ENCODE measurements around the gene SCN5A. TPM values are rescaled to one million over a fixed set of nuclear protein-coding genes. Genes with fewer than 3 reads are reported as not detected.

SCN5A gene
- total RNA-seq, 1 experiment from 2014 or later = 4.7 TPM

DNA sequence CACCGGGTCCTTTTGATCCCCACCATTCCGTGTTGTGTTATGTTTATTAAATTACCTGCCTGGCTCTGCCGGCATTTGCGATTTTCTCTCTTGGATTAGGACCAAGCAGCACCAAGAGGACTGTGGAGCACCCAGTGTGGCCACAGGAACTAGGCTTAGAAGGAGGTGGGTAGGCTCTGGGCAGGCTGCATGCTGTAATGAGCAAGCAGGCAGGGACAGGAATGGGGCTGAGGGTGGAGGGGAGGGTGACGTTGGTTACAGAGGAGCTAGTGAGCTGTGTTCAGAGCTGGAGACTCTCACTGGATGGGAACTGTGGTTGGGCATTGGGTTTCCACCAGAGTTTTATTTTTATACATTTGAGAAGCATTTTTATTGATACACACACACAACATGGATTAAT, 7.9 kb upstream of the SCN5A start:
- Histone ChIP-seq H3K36me3 (ENCODE audit: low read depth) (no peaks in the 10 kb centered on the region), H3K4me3 (no peak overlapping the region), H3K27ac (no peak overlapping the region), H4K20me1 (ENCODE audit: insufficient read depth) (no peaks in the 10 kb centered on the region), H3K79me2 (ENCODE audit: low read depth) (no peaks in the 10 kb centered on the region), H3K9me3 (ENCODE audit: insufficient read depth, low read depth) (no peaks in the 10 kb centered on the region), H3K4me2 (no peak overlapping the region), H3F3A (ENCODE audit: insufficient read depth, low read depth) (no peaks in the 10 kb centered on the region), H3K27me3 (ENCODE audit: insufficient read depth, low read depth) (peaks cover 32% of the 10 kb centered on the region), H2AFZ (no peak overlapping the region), H3K9me2 (ENCODE audit: insufficient read depth) (no peaks in the 10 kb centered on the region), H3K4me1 (replicated peaks; ENCODE audit: insufficient read depth) (no peaks in the 10 kb centered on the region)
- TF ChIP-seq EZH2 (IDR thresholded peaks at IDR 0.05; ENCODE audit: low read depth) = no peak
- TF ChIP-seq, protein P1, sequence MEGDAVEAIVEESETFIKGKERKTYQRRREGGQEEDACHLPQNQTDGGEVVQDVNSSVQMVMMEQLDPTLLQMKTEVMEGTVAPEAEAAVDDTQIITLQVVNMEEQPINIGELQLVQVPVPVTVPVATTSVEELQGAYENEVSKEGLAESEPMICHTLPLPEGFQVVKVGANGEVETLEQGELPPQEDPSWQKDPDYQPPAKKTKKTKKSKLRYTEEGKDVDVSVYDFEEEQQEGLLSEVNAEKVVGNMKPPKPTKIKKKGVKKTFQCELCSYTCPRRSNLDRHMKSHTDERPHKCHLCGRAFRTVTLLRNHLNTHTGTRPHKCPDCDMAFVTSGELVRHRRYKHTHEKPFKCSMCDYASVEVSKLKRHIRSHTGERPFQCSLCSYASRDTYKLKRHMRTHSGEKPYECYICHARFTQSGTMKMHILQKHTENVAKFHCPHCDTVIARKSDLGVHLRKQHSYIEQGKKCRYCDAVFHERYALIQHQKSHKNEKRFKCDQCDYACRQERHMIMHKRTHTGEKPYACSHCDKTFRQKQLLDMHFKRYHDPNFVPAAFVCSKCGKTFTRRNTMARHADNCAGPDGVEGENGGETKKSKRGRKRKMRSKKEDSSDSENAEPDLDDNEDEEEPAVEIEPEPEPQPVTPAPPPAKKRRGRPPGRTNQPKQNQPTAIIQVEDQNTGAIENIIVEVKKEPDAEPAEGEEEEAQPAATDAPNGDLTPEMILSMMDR (conservative IDR thresholded peaks at IDR 0.05) = no peak
- no peak for DNase-seq
- BruUV-seq (replicated peaks) = no TSS peak
- intact Hi-C loops (cut with micrococcal nuclease; ENCODE audit: unreplicated experiment) = loop anchor here (5.0 to 10.0 kb wide), 2 partner anchors 627 to 655 kb away; partner anchors contain the start of gene CX3CR1
- POLR2A ChIA-PET (ENCODE audit: unreplicated experiment) = no interaction called here
- CTCF ChIA-PET = no interaction called here

DNA sequence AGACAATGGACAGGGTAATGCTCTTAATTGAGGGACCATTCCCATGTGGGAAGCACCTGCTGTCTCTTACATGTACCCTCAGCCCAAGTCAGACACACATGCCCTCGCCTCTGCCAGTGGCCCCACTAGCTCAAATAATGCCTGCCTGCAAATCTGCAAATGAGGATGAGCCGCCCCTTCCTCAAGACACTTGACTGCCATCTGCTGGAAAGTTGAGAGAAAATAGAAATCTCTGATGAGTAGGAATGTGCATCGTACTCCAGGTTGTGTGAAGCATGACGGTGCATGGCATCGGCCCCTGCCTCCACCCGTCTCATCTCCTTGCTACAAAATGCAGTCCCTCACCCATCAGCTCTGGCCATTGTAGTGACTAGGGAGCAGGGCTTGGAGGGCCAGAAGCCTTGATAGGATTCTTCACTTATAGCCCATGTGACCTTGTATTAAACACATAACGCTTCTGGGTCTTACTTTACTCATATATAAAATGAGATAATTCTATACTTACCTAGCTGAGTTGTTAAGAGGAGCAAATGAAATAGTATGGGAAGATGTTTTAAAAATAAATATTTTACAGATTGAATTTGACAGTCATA, 6.3 kb upstream of the SCN5A start:
- Histone ChIP-seq H3K36me3 (ENCODE audit: low read depth) (no peaks in the 10 kb centered on the region), H4K20me1 (ENCODE audit: insufficient read depth) (no peaks in the 10 kb centered on the region), H3F3A (ENCODE audit: insufficient read depth, low read depth) (no peaks in the 10 kb centered on the region), H3K9me2 (ENCODE audit: insufficient read depth) (no peaks in the 10 kb centered on the region), H3K27me3 (ENCODE audit: insufficient read depth, low read depth) (peaks cover 32% of the 10 kb centered on the region), H3K4me3 (no peak overlapping the region), H3K4me1 (replicated peaks; ENCODE audit: insufficient read depth) (no peaks in the 10 kb centered on the region), H3K9me3 (ENCODE audit: insufficient read depth, low read depth) (no peaks in the 10 kb centered on the region), H2AFZ (no peak overlapping the region), H3K27ac (no peak overlapping the region), H3K79me2 (ENCODE audit: low read depth) (no peaks in the 10 kb centered on the region), H3K4me2 (no peak overlapping the region)
- ChIA-PET CTCF (interaction anchor here (0.6 to 0.8 kb wide), 3 partner anchors 11 to 159 kb away, joined by 3 to 12 read pairs (median 6); no protein-coding TSS in a partner anchor), POLR2A (ENCODE audit: unreplicated experiment) (no interaction called here)
- BruUV-seq (replicated peaks) = no TSS peak
- peak in 1 of 2 experiments; percentile 16 for DNase-seq
- intact Hi-C loops (cut with micrococcal nuclease; ENCODE audit: unreplicated experiment) = loop anchor here (1.0 to 10.0 kb wide), 4 partner anchors 135 to 654 kb away; partner anchors contain the start of genes CX3CR1 and EXOG
- TF ChIP-seq, protein P1 (conservative IDR thresholded peaks at IDR 0.05) = peak; percentile 60
- no peak for TF ChIP-seq EZH2 (IDR thresholded peaks at IDR 0.05; ENCODE audit: low read depth)

DNA sequence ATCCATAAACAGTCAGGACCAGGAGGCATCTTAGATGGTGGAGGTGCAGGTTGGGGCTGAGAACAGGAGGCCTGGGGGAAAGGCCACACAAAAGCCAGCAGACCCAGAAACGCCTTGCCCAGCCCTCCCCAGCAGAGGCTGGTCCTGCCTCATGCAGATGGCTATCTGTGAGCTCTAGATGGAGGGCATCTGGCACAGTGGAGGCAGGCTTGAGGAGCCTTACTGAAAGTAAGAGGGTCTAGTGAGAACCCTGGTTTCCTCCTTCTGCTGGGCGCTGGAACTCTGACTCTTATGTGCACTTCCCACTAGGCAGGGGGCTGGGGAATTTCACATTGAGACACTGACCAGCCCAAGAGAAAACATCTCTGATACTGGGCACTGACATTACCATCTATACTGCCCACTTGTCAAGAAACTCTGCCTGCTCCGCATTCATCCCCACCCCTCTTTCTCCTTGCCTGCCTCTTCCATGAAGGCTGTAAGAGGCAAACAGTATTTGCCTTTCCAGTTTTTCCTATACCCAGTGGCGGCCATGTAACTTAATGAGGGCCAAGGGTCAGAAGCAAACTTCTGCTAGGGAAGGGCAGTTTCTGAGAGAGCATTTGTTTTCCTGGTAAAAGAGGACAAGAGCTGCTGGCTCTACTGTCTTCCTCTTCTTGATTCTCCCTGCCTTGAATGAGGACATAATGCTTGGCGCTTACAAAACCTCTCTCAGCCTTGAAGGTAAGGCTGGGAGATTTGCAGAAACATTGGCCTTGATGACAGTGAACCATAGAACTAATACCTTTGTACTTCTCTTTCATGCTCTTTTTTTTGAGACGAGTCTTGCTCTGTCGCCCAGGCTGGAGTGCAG, 4.4 kb upstream of the SCN5A start:
- H3K4me3 ChIP-seq = no peak overlapping the region
- peaks cover 18% of the 10 kb centered on the region for H3K27me3 ChIP-seq (ENCODE audit: insufficient read depth, low read depth)
- no peaks in the 10 kb centered on the region for H3K9me2 ChIP-seq (ENCODE audit: insufficient read depth)
- H3K27ac ChIP-seq = no peak overlapping the region
- H3K79me2 ChIP-seq (ENCODE audit: low read depth) = no peaks in the 10 kb centered on the region
- no peak overlapping the region for H3K4me2 ChIP-seq
- ChIA-PET CTCF (no interaction called here), POLR2A (ENCODE audit: unreplicated experiment) (no interaction called here)
- no peaks in the 10 kb centered on the region for H3K36me3 ChIP-seq (ENCODE audit: low read depth)
- intact Hi-C loops (cut with micrococcal nuclease; ENCODE audit: unreplicated experiment) = loop anchor here (2.0 to 10.0 kb wide), 2 partner anchors 157 to 631 kb away; partner anchors contain the start of genes CX3CR1 and EXOG
- TF ChIP-seq EZH2 (IDR thresholded peaks at IDR 0.05; ENCODE audit: low read depth) = no peak
- TF ChIP-seq, protein P1 (conservative IDR thresholded peaks at IDR 0.05) = no peak
- no peaks in the 10 kb centered on the region for H4K20me1 ChIP-seq (ENCODE audit: insufficient read depth)
- no TSS peak for BruUV-seq (replicated peaks)
- no peaks in the 10 kb centered on the region for H3K9me3 ChIP-seq (ENCODE audit: insufficient read depth, low read depth)
- no peaks in the 10 kb centered on the region for H3F3A ChIP-seq (ENCODE audit: insufficient read depth, low read depth)
- no peak for DNase-seq
- no peak overlapping the region for H2AFZ ChIP-seq
- H3K4me1 ChIP-seq (replicated peaks; ENCODE audit: insufficient read depth) = no peaks in the 10 kb centered on the region

All from PC-9 (cell line).